CD4-positive, CD25-positive, alpha-beta regulatory T cell (primary cell): ENCODE measurements around the gene CSTF1. TPM values are rescaled to one million over a fixed set of nuclear protein-coding genes. Genes with fewer than 3 reads are reported as not detected.

Experiments
- ATAC-seq, 2 donors: fragments of 150-1000 bp; cut with Tn5 transposase; one replicate each; pipeline ENCODE4 v1.10.0; 2021; ENCODE audit warnings: low read depth in 2 of 2, moderate number of reproducible peaks in 2 of 2, moderate library complexity in 1 of 2
- DNase-seq, 3 donors: peaks; one replicate each; pipeline versions ENCODE4 v3.0.0 to v3.0.0-alpha.2; 2012 to 2022; ENCODE audit warnings: mixed read lengths in 1 of 3
- H3K27ac ChIP-seq: one replicate; pipeline ENCODE4 v1.7.0; 2013; ENCODE audit warnings: mild to moderate bottlenecking, low read length; ENCODE audit not compliant: insufficient read depth, poor library complexity, severe bottlenecking
- H3K27me3 ChIP-seq: one replicate; pipeline ENCODE4 v1.7.0; 2013; ENCODE audit warnings: low read length; ENCODE audit not compliant: control insufficient read depth, insufficient read depth
- H3K36me3 ChIP-seq: one replicate; pipeline ENCODE4 v1.7.0; 2013; ENCODE audit warnings: mild to moderate bottlenecking, low read length, moderate library complexity; ENCODE audit not compliant: control insufficient read depth, insufficient read depth
- H3K4me1 ChIP-seq: 2 replicates; pipeline ENCODE4 v1.7.0; 2013; ENCODE audit warnings: mild to moderate bottlenecking, low read length; ENCODE audit not compliant: insufficient read depth, control insufficient read depth, poor library complexity, severe bottlenecking
- H3K4me3 ChIP-seq: one replicate; pipeline ENCODE4 v1.7.0; 2013; ENCODE audit warnings: low read depth, mild to moderate bottlenecking, low read length, moderate library complexity
- H3K9me3 ChIP-seq, 2 experiments: 1 replicate in 1 of 2; 2 replicates in 1 of 2; pipeline ENCODE4 v1.7.0; 2013; ENCODE audit warnings: low read length in 2 of 2, mild to moderate bottlenecking in 1 of 2, moderate library complexity in 1 of 2; ENCODE audit not compliant: control insufficient read depth in 2 of 2
- H3K27ac Mint-ChIP-seq, 3 donors: one replicate each; pipeline ENCODE4 v1.8.0; 2020 to 2022; ENCODE audit warnings: mild to moderate bottlenecking in 3 of 3, mixed read lengths in 3 of 3, moderate library complexity in 2 of 3
- H3K27me3 Mint-ChIP-seq: one replicate; pipeline ENCODE4 v1.8.0; 2022; ENCODE audit warnings: mild to moderate bottlenecking, mixed read lengths
- H3K36me3 Mint-ChIP-seq: one replicate; pipeline ENCODE4 v1.8.0; 2020; ENCODE audit warnings: mixed read lengths
- H3K4me1 Mint-ChIP-seq, 4 donors: one replicate each; pipeline ENCODE4 v1.8.0; 2020 to 2022; ENCODE audit warnings: mixed read lengths in 4 of 4, mild to moderate bottlenecking in 1 of 4
- H3K4me3 Mint-ChIP-seq, 4 donors: one replicate each; pipeline ENCODE4 v1.8.0; 2020 to 2022; ENCODE audit warnings: mild to moderate bottlenecking in 4 of 4, mixed read lengths in 4 of 4, moderate library complexity in 3 of 4
- H3K9me3 Mint-ChIP-seq, 7 donors: one replicate each; pipeline ENCODE4 v1.8.0; 2020 to 2022; ENCODE audit warnings: mixed read lengths in 7 of 7, mild to moderate bottlenecking in 3 of 7, moderate library complexity in 2 of 7
- polyA plus RNA-seq, 4 donors: library from polyadenylated mRNA; unstranded; fragments of 300-500 nt; fragmentation: Illumina TruSeq; gene quantifications; one replicate each; pipeline ENCODE4 v1.2.3, GENCODE V29; 2021
- total RNA-seq: library from RNA; stranded (reverse); gene quantifications from one replicate; pipeline ENCODE4 v1.2.3, GENCODE V29; 2022

Gene CSTF1
- total and polyA plus RNA-seq, 5 donors from 2014 or later, result 24.5 to 61.7 (median 56.3) TPM

GRCh38 chr20:56430461-56430860, 38.0 kb downstream of the CSTF1 start:
- Histone ChIP-seq H3K27ac (no peak overlapping the region), H3K36me3 (no peaks in the 10 kb centered on the region), H3K4me1 (peaks cover 16% of the 10 kb centered on the region), H3K9me3 (no peaks in the 10 kb centered on the region), H3K4me3 (peak overlapping the region; percentile 63), H3K27me3 (no peaks in the 10 kb centered on the region)
- ATAC-seq (no peak), DNase-seq (no peak)
- peaks cover 8 to 31% (median 22%) of the 10 kb centered on the region in 4 donors for H3K4me1 Mint-ChIP-seq
- H3K27ac Mint-ChIP-seq, result peak overlapping the region; percentile 92 to 95 (median 94)
- H3K36me3 Mint-ChIP-seq, result peaks cover 7% of the 10 kb centered on the region
- peak overlapping the region in 1 of 4 donors; percentile 86 for H3K4me3 Mint-ChIP-seq
- H3K9me3 Mint-ChIP-seq, result peaks cover 0 to 3% (median 0%) of the 10 kb centered on the region in 7 donors
- H3K27me3 Mint-ChIP-seq, result no peaks in the 10 kb centered on the region

GRCh38 chr20:56430957-56431356, 38.5 kb downstream of the CSTF1 start:
- Mint-ChIP-seq H3K27ac (peak overlapping the region in 1 of 3 donors; percentile 92), H3K4me1 (peaks cover 8 to 31% (median 22%) of the 10 kb centered on the region in 4 donors), H3K36me3 (peaks cover 7% of the 10 kb centered on the region), H3K4me3 (no peak overlapping the region), H3K27me3 (no peaks in the 10 kb centered on the region), H3K9me3 (peaks cover 0 to 3% (median 0%) of the 10 kb centered on the region in 7 donors)
- no peak overlapping the region for H3K27ac ChIP-seq
- H3K27me3 ChIP-seq, result no peaks in the 10 kb centered on the region
- H3K9me3 ChIP-seq, result no peaks in the 10 kb centered on the region
- no peak overlapping the region for H3K4me3 ChIP-seq
- ATAC-seq, result no peak
- DNase-seq, result no peak
- no peaks in the 10 kb centered on the region for H3K36me3 ChIP-seq
- H3K4me1 ChIP-seq, result peaks cover 16% of the 10 kb centered on the region

GRCh38 chr20:56431471-56431870, 39.0 kb downstream of the CSTF1 start:
- Histone ChIP-seq H3K9me3 (no peaks in the 10 kb centered on the region), H3K27me3 (no peaks in the 10 kb centered on the region), H3K4me1 (peaks cover 16% of the 10 kb centered on the region), H3K36me3 (no peaks in the 10 kb centered on the region), H3K4me3 (no peak overlapping the region), H3K27ac (no peak overlapping the region)
- Mint-ChIP-seq H3K4me1 (peaks cover 8 to 31% (median 22%) of the 10 kb centered on the region in 4 donors), H3K27me3 (no peaks in the 10 kb centered on the region), H3K36me3 (peaks cover 7% of the 10 kb centered on the region), H3K9me3 (peaks cover 0 to 3% (median 0%) of the 10 kb centered on the region in 7 donors), H3K4me3 (no peak overlapping the region), H3K27ac (no peak overlapping the region)
- ATAC-seq (no peak), DNase-seq (no peak)

GRCh38 chr20:56433221-56433879, 40.9 kb downstream of the CSTF1 start:
- Mint-ChIP-seq H3K27me3 (no peaks in the 10 kb centered on the region), H3K36me3 (peaks cover 7% of the 10 kb centered on the region), H3K4me3 (no peak overlapping the region), H3K9me3 (peaks cover 0 to 3% (median 0%) of the 10 kb centered on the region in 7 donors), H3K27ac (peak overlapping the region in 1 of 3 donors; percentile 48), H3K4me1 (peaks cover 11 to 27% (median 18%) of the 10 kb centered on the region in 4 donors)
- Histone ChIP-seq H3K36me3 (no peaks in the 10 kb centered on the region), H3K27ac (no peak overlapping the region), H3K9me3 (no peaks in the 10 kb centered on the region), H3K27me3 (no peaks in the 10 kb centered on the region), H3K4me1 (peaks cover 16% of the 10 kb centered on the region), H3K4me3 (no peak overlapping the region)
- DNase-seq (no peak), ATAC-seq (no peak)

GRCh38 chr20:56433880-56434255, 41.4 kb downstream of the CSTF1 start:
- no peak overlapping the region for H3K4me3 ChIP-seq
- H3K4me1 ChIP-seq, result peaks cover 13% of the 10 kb centered on the region
- DNase-seq, result no peak
- Mint-ChIP-seq H3K36me3 (peaks cover 7% of the 10 kb centered on the region), H3K9me3 (peaks cover 0 to 3% (median 0%) of the 10 kb centered on the region in 7 donors), H3K4me3 (no peak overlapping the region), H3K27ac (no peak overlapping the region), H3K4me1 (peaks cover 13 to 24% (median 19%) of the 10 kb centered on the region in 4 donors), H3K27me3 (no peaks in the 10 kb centered on the region)
- H3K9me3 ChIP-seq, result no peaks in the 10 kb centered on the region
- H3K27ac ChIP-seq, result no peak overlapping the region
- no peak for ATAC-seq
- no peaks in the 10 kb centered on the region for H3K27me3 ChIP-seq
- H3K36me3 ChIP-seq, result no peaks in the 10 kb centered on the region

- Histone ChIP-seq H3K27ac (no peak overlapping the region), H3K4me1 (peaks cover 17% of the 10 kb centered on the region), H3K36me3 (no peaks in the 10 kb centered on the region), H3K4me3 (no peak overlapping the region), H3K27me3 (no peaks in the 10 kb centered on the region), H3K9me3 (no peaks in the 10 kb centered on the region)
- no peaks in the 10 kb centered on the region for H3K27me3 Mint-ChIP-seq
- H3K36me3 Mint-ChIP-seq, result peaks cover 5% of the 10 kb centered on the region
- H3K9me3 Mint-ChIP-seq, result no peaks in the 10 kb centered on the region
- H3K4me3 Mint-ChIP-seq, result no peak overlapping the region
- peak overlapping the region in 1 of 3 donors; percentile 44 for H3K27ac Mint-ChIP-seq
- DNase-seq (no peak), ATAC-seq (no peak)
- H3K4me1 Mint-ChIP-seq, result peaks cover 5 to 26% (median 16%) of the 10 kb centered on the region in 4 donors
These were observed 44.9 kb downstream of the CSTF1 start for GRCh38 chr20:56437196-56437960.

GRCh38 chr20:56438284-56438683, 45.8 kb downstream of the CSTF1 start:
- Histone ChIP-seq H3K4me3 (no peak overlapping the region), H3K36me3 (no peaks in the 10 kb centered on the region), H3K9me3 (no peaks in the 10 kb centered on the region), H3K27me3 (no peaks in the 10 kb centered on the region), H3K4me1 (peaks cover 17% of the 10 kb centered on the region), H3K27ac (no peak overlapping the region)
- Mint-ChIP-seq H3K27me3 (no peaks in the 10 kb centered on the region), H3K4me3 (peak overlapping the region in 1 of 4 donors; percentile 54), H3K4me1 (peaks cover 5 to 26% (median 15%) of the 10 kb centered on the region in 4 donors), H3K36me3 (peaks cover 5% of the 10 kb centered on the region), H3K9me3 (no peaks in the 10 kb centered on the region), H3K27ac (peak overlapping the region in 1 of 3 donors; percentile 36)
- ATAC-seq, result no peak
- no peak for DNase-seq
